Tibial nerve (tissue), 4 donors: ENCODE results near the gene SLC27A1.

Experiments used
- CTCF ChIP-seq, 5 experiments: fragments of 200-600 bp in 3 of 5; fragments of 450-650 bp in 2 of 5; sonication (generic) in 3 of 5; IDR thresholded peaks; one replicate each; pipeline ENCODE4 v1.5.1; 2016 to 2019; ENCODE audit warnings: antibody characterized with exemption in 5 of 5, mild to moderate bottlenecking in 3 of 5, moderate library complexity in 2 of 5
- EP300 ChIP-seq, 2 donors: sonication (generic); formaldehyde crosslinking; IDR thresholded peaks; one replicate each; pipeline ENCODE4 v1.6.1; 2017; ENCODE audit warnings: antibody characterized with exemption in 2 of 2, mild to moderate bottlenecking in 1 of 2
- POLR2A ChIP-seq, 2 donors: fragments of 450-650 bp; IDR thresholded peaks; one replicate each; pipeline ENCODE4 v1.6.1; 2017; ENCODE audit warnings: antibody characterized with exemption in 2 of 2, mild to moderate bottlenecking in 2 of 2, moderate library complexity in 2 of 2

- no peak for TF ChIP-seq CTCF (IDR thresholded peaks at IDR 0.05)
- TF ChIP-seq POLR2A (IDR thresholded peaks at IDR 0.05): no peak
- TF ChIP-seq EP300 (IDR thresholded peaks at IDR 0.05): no peak
Measured at GRCh38 chr19:17527326-17527725, 57.0 kb downstream of the SLC27A1 start.
